K562 (cell line): Measurements from ENCODE around the gene TTC28. TPM values are rescaled to one million over a fixed set of nuclear protein-coding genes. Genes with fewer than 3 reads are reported as not detected.
"Not testable (repeated sequence)": the region's sequence is repeated elsewhere in the genome, so short reads cannot be mapped to it uniquely, and the experiment has no call there.

Experiments used
- ATAC-seq: fragments of 200-7000 bp; cut with Tn5 transposase; 3 replicates; pipeline ENCODE4 v1.9.1; 2020; ENCODE audit warnings: moderate library complexity
- BruUV-seq: library from RNA; stranded (reverse); fragments of 400-500 nt; replicated peaks from 2 replicates; lab custom pipeline; 2021; lab: Mats Ljungman, UMichigan
- CTCF ChIA-PET: fragments of 300-600 bp; formaldehyde crosslinking; extraction: SDS; loops from one replicate; lab custom pipeline; 2021; ENCODE audit warnings: low intra/inter-chr PET ratio; lab: Yijun Ruan, JAX
- POLR2A ChIA-PET: fragments of 300-600, 350-650 bp; sonication (Branson Sonifier 250); formaldehyde crosslinking; extraction: SDS; loops from one replicate; lab custom pipeline; 2021; ENCODE audit warnings: antibody characterized with exemption, inconsistent platforms; lab: Yijun Ruan, JAX
- DNase-seq, 4 experiments: peaks; one replicate each; pipeline versions ENCODE4 v3.0.0 to v3.0.0-alpha.2; 2011 to 2018; ENCODE audit warnings: low spot score in 3 of 4, mixed read lengths in 3 of 4; ENCODE audit errors: extremely low read depth in 1 of 4
- FAIRE-seq: peaks from 2 replicates; lab custom pipeline; 2011; peaks lifted over from hg19 to GRCh38; lab: Jason Lieb, UNC
- H2AFZ ChIP-seq: 2 replicates; pipeline ENCODE4 v1.6.0; 2011; ENCODE audit warnings: low read depth, low read length, control low read depth, inconsistent platforms
- H3K27ac ChIP-seq: fragments of 200-600 bp; 3 replicates; pipeline ENCODE4 v1.8.0; 2011; ENCODE audit warnings: low read depth, mild to moderate bottlenecking, control low read depth, inconsistent platforms, low read length, moderate library complexity, mixed read lengths; ENCODE audit errors: extremely low read depth
- H3K27me3 ChIP-seq, 2 experiments: fragments of 300-600 bp in 1 of 2; 2 replicates in 1 of 2; 3 replicates in 1 of 2; pipeline versions ENCODE4 v1.6.0 to v1.8.0; 2011; ENCODE audit warnings: inconsistent platforms in 2 of 2, low read length in 2 of 2, mild to moderate bottlenecking in 1 of 2, mixed read lengths in 1 of 2, moderate library complexity in 1 of 2; ENCODE audit not compliant: control insufficient read depth in 2 of 2, insufficient read depth in 2 of 2
- H3K36me3 ChIP-seq: fragments of 300-600 bp; 3 replicates; pipeline ENCODE4 v1.8.0; 2011; ENCODE audit warnings: mild to moderate bottlenecking, low read length, inconsistent platforms; ENCODE audit not compliant: control insufficient read depth, insufficient read depth
- H3K4me1 ChIP-seq, 2 experiments: fragments of 200-600 bp in 1 of 2; replicated peaks in 1 of 2; 2 replicates in 1 of 2; 3 replicates in 1 of 2; pipeline versions ENCODE4 v1.5.1 to v1.8.0; 2011; ENCODE audit warnings: inconsistent platforms in 2 of 2, low read length in 2 of 2, mild to moderate bottlenecking in 1 of 2, mixed read lengths in 1 of 2, moderate library complexity in 1 of 2; ENCODE audit not compliant: control insufficient read depth in 2 of 2, insufficient read depth in 2 of 2
- H3K4me2 ChIP-seq: 2 replicates; pipeline ENCODE4 v1.6.1; 2011; ENCODE audit warnings: low read length, control low read depth, inconsistent platforms, mixed read lengths; ENCODE audit not compliant: insufficient read depth
- H3K4me3 ChIP-seq: fragments of 200-600 bp; sonication (generic), shearing (Covaris generic); 2 replicates; pipeline ENCODE4 v1.5.1; 2016; ENCODE audit warnings: control low read depth, inconsistent platforms
- H3K79me2 ChIP-seq: fragments of 200-600 bp; 3 replicates; pipeline ENCODE4 v1.8.0; 2011; ENCODE audit warnings: low read length, inconsistent platforms; ENCODE audit not compliant: control insufficient read depth, insufficient read depth
- H3K9ac ChIP-seq, 2 experiments: 2 replicates each; pipeline versions ENCODE4 v1.6.0 to v1.6.1; 2011; ENCODE audit warnings: low read depth in 2 of 2, low read length in 2 of 2, control low read depth in 1 of 2, inconsistent platforms in 1 of 2, mild to moderate bottlenecking in 1 of 2, mixed read lengths in 1 of 2; ENCODE audit not compliant: insufficient read depth in 1 of 2
- H3K9me1 ChIP-seq: one replicate; pipeline ENCODE4 v1.6.0; 2011; ENCODE audit warnings: inconsistent platforms, mild to moderate bottlenecking, low read length, moderate library complexity; ENCODE audit not compliant: control insufficient read depth, insufficient read depth
- H3K9me3 ChIP-seq: replicated peaks from 2 replicates; pipeline ENCODE4 v1.5.1; 2011; ENCODE audit warnings: low read depth, low read length, inconsistent platforms; ENCODE audit not compliant: control insufficient read depth, insufficient read depth
- H4K20me1 ChIP-seq: replicated peaks from 2 replicates; pipeline ENCODE4 v1.6.1; 2011; ENCODE audit warnings: low read length, inconsistent platforms, mixed read lengths; ENCODE audit not compliant: control insufficient read depth, insufficient read depth
- CREB1 ChIP-seq, 2 experiments: sonication (generic) in 1 of 2; formaldehyde crosslinking in 1 of 2; IDR thresholded peaks; 2 replicates each; pipeline versions ENCODE4 v1.6.1 to v1.8.0; 2012 to 2022; ENCODE audit warnings: inconsistent platforms in 1 of 2, mild to moderate bottlenecking in 1 of 2, missing genetic modification reagents in 1 of 2, moderate library complexity in 1 of 2
- KDM4B ChIP-seq, 2 experiments: fragments of 450-650 bp in 1 of 2; sonication (generic) in 1 of 2; IDR thresholded peaks; 2 replicates each; pipeline ENCODE4 v1.6.1; 2016 to 2017; ENCODE audit warnings: borderline replicate concordance in 2 of 2, antibody characterized with exemption in 1 of 2, low read depth in 1 of 2, mild to moderate bottlenecking in 1 of 2
- MECOM ChIP-seq: fragments of 250-450 bp; sonication (Bioruptor Pico); IDR thresholded peaks from 2 replicates; pipeline ENCODE4 v1.8.0; 2022; ENCODE audit warnings: inconsistent platforms
- MTF1 ChIP-seq: fragments of 250-450 bp; sonication (Bioruptor Pico); IDR thresholded peaks from 2 replicates; pipeline ENCODE4 v1.9.0; 2021; ENCODE audit warnings: moderate library complexity, mild to moderate bottlenecking, inconsistent platforms, borderline replicate concordance
- RNF2 ChIP-seq: sonication (generic); IDR thresholded peaks from 2 replicates; pipeline ENCODE4 v1.6.1; 2016
- WGBS: fragments of 100-300 bp; shearing (Covaris generic); methylation state at CpG from one replicate; pipeline ENCODE4 v1.1.6; 2016; ENCODE audit warnings: low coverage, mixed read lengths; ENCODE audit not compliant: insufficient coverage; ENCODE audit errors: missing lambda C conversion rate; 5-methylcytosine and 5-hydroxymethylcytosine counted together
- in situ Hi-C: fragments of 300-500 bp; cut with MboI; formaldehyde crosslinking; loops from 4 replicates; pipeline ENCODE4 v1.15.0; 2018; ENCODE audit warnings: inconsistent platforms, mixed read lengths
- intact Hi-C: fragments of 100-400 bp; cut with micrococcal nuclease; formaldehyde crosslinking; loops from 2 replicates; pipeline ENCODE4 v1.14.2; 2022
- polyA plus RNA-seq, 8 experiments: library from polyadenylated mRNA; depleted of rRNA in 4 of 8; stranded (reverse) in 5 of 8; unstranded in 3 of 8; fragments of >200 nt; fragmentation: Nextera tagmentation in 2 of 8; fragmentation: Illumina TruSeq in 1 of 8; extraction: Ambion mirVana in 2 of 8; extraction: Trizol in 1 of 8; gene quantifications; 2 replicates each; pipeline versions ENCODE4 v1.2.1 to v1.2.3, GENCODE V29; 2011 to 2014; ENCODE audit warnings: inconsistent platforms in 1 of 8, missing spikeins in 1 of 8
- total RNA-seq, 7 experiments: library from RNA; depleted of rRNA in 6 of 7; stranded (reverse); fragments of >200 nt in 6 of 7; fragmentation: Illumina TruSeq in 2 of 7; extraction: Trizol in 2 of 7; gene quantifications; 2 replicates each; pipeline versions ENCODE4 v1.2.1 to v1.2.3, GENCODE V29; 2011 to 2021; ENCODE audit warnings: low replicate concordance in 1 of 7
- TF ChIP-seq, protein P1 (sequence below): fragments of 250-450 bp; sonication (Bioruptor Pico); IDR thresholded peaks from 2 replicates; pipeline ENCODE4 v1.9.0; 2021; ENCODE audit warnings: mild to moderate bottlenecking, inconsistent platforms

TTC28 gene
- total and polyA plus RNA-seq, 9 of the 15 experiments (the other 6 are each of a cell fraction or from before 2014, with no cell fraction given), result 0.22 to 10.7 (median 3.1) TPM

DNA sequence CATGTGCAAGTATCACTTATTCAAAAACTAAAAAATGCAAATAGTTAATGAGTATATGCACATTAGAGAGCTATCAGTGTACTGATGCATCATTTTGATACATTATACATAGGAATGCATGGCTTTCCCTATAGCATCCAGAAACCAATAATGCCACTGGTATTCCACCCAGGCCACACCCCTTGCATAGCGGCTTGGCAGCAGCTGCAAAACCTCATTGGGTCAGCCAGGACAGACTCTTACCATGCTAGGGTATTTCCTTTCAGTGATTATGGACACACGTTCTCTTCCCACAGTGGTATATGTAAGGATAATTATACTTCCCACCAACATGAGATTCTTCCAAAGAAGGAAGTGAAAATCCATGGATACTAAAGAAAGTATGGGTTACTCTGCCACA lies 614.7 kb downstream of the TTC28 start:
- Histone ChIP-seq H3K9me3 (no peaks in the 10 kb centered on the region), H3K27ac (no peak overlapping the region), H2AFZ (no peak overlapping the region), H3K27me3 (no peaks in the 10 kb centered on the region), H3K9me1 (no peaks in the 10 kb centered on the region), H3K4me3 (no peak overlapping the region), H3K79me2 (no peaks in the 10 kb centered on the region), H3K4me1 (no peaks in the 10 kb centered on the region), H3K36me3 (no peaks in the 10 kb centered on the region), H3K4me2 (no peak overlapping the region), H3K9ac (no peak overlapping the region), H4K20me1 (no peaks in the 10 kb centered on the region)
- FAIRE-seq (no peak), ATAC-seq (no peak), DNase-seq (no peak)
- WGBS, result 54% methylated on average over 2 of the region's 2 CpGs
- ChIA-PET CTCF (no interaction called here), POLR2A (interaction anchor here (0.7 kb wide), 1 partner anchor 1037 kb away, joined by 3 read pairs; no protein-coding TSS in a partner anchor)
- BruUV-seq, result no TSS peak
- in situ Hi-C loops, result no loop called here
- TF ChIP-seq KDM4B (IDR thresholded peaks at IDR 0.05; ENCODE audit: borderline replicate concordance in 2 of 2, low read depth in 1 of 2) (no peak), MTF1 (CRISPR knock-in tag) (no peak)
- intact Hi-C loops, result no loop called here

DNA sequence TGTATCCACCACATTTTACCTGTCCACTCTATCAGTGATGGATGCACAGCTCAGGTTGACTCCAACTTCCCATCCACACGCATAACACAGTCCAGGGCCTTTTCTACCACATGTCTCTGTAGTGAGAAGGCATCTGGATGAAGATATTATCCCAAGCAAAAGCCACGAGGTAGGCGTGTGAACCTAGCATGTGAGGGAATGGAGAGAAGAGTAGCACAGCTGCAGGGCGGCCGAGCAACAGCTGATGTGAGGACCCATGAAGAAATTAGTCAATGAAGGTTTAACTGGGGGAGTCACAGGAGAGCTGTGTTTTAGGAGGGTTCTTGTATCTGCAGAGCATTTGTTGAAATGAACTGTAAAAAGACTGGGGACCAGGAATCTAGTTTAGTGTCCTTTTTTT lies 616.0 kb downstream of the TTC28 start:
- TF ChIP-seq CREB1 (IDR thresholded peaks at IDR 0.05) (no peak), CREB1 (CRISPR knock-in tag; IDR thresholded peaks at IDR 0.05) (no peak), RNF2 (no peak), MECOM (CRISPR knock-in tag) (no peak)
- TF ChIP-seq, protein P1, sequence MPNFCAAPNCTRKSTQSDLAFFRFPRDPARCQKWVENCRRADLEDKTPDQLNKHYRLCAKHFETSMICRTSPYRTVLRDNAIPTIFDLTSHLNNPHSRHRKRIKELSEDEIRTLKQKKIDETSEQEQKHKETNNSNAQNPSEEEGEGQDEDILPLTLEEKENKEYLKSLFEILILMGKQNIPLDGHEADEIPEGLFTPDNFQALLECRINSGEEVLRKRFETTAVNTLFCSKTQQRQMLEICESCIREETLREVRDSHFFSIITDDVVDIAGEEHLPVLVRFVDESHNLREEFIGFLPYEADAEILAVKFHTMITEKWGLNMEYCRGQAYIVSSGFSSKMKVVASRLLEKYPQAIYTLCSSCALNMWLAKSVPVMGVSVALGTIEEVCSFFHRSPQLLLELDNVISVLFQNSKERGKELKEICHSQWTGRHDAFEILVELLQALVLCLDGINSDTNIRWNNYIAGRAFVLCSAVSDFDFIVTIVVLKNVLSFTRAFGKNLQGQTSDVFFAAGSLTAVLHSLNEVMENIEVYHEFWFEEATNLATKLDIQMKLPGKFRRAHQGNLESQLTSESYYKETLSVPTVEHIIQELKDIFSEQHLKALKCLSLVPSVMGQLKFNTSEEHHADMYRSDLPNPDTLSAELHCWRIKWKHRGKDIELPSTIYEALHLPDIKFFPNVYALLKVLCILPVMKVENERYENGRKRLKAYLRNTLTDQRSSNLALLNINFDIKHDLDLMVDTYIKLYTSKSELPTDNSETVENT (CRISPR knock-in tag), result no peak
- WGBS, result 32% methylated on average over 5 of the region's 5 CpGs
- DNase-seq (no peak), FAIRE-seq (no peak), ATAC-seq (no peak)
- H3K9me1 ChIP-seq, result no peaks in the 10 kb centered on the region
- no peaks in the 10 kb centered on the region for H4K20me1 ChIP-seq
- H3K79me2 ChIP-seq, result no peaks in the 10 kb centered on the region
- no peaks in the 10 kb centered on the region for H3K4me1 ChIP-seq
- no peak overlapping the region for H3K9ac ChIP-seq
- H3K27me3 ChIP-seq, result no peaks in the 10 kb centered on the region
- H3K9me3 ChIP-seq, result no peaks in the 10 kb centered on the region
- H2AFZ ChIP-seq, result no peak overlapping the region
- POLR2A ChIA-PET, result no interaction called here
- no TSS peak for BruUV-seq
- no peaks in the 10 kb centered on the region for H3K36me3 ChIP-seq
- no peak overlapping the region for H3K4me3 ChIP-seq
- CTCF ChIA-PET, result no interaction called here
- in situ Hi-C loops (no loop called here), intact Hi-C loops (no loop called here)
- H3K4me2 ChIP-seq, result no peak overlapping the region
- H3K27ac ChIP-seq, result no peak overlapping the region

DNA sequence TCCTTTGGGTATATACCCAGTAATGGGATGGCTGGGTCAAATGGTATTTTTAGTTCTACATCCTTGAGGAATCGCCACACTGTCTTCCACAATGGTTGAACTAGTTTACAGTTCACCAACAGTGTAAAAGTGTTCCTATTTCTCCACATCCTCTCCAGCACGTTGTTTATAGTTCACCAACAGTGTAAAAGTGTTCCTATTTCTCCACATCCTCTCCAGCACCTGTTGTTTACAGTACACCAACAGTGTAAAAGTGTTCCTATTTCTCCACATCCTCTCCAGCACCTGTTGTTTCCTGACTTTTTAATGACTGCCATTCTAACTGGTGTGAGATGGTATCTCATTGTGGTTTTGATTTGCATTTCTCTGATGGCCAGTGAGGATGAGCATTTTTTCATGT lies 619.0 kb downstream of the TTC28 start:
- ATAC-seq, H3K4me2 ChIP-seq, in situ Hi-C loops, H3K36me3 ChIP-seq, H3K4me1 ChIP-seq, H2AFZ ChIP-seq, intact Hi-C loops, H3K27ac ChIP-seq, BruUV-seq, H3K79me2 ChIP-seq, DNase-seq, H3K9me3 ChIP-seq, H4K20me1 ChIP-seq, H3K9ac ChIP-seq, H3K4me3 ChIP-seq, CTCF ChIA-PET, FAIRE-seq, H3K27me3 ChIP-seq, H3K9me1 ChIP-seq, POLR2A ChIA-PET: not testable (repeated sequence)
- 46% methylated on average over 2 of the region's 2 CpGs for WGBS
